ENCODE measurements around the gene MYL6B. TPM values are rescaled to one million over a fixed set of nuclear protein-coding genes. Genes with fewer than 3 reads are reported as not detected.

Gene MYL6B
- total and polyA plus RNA-seq, 2 donors (not counting 3 experiments of a cell fraction or from before 2014, with no cell fraction given): 135 to 185 TPM

DNA sequence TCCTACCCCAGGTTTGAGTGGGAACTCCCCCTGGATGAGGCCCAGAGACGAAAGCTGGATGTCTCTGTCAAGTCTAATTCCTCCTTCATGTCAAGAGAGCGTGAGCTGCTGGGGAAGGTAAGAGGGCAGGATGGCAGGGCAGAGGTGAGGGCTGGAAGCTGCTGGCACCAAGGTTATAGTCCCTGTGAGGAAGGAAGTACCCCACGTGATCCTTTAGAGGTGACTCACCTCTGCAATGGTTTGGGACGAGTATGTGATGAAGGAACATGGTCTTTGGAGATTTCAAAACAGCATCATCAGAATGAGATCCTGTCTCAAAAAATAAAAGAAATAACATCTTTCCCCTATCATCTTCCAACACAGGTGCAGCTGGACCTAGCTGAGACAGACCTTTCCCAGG lies 9.2 kb upstream of the MYL6B start:
- no TSS peak for BruUV-seq (replicated peaks)
- Histone ChIP-seq H4K20me1 (replicated peaks; ENCODE audit: control insufficient read depth, extremely low read depth, insufficient read depth, low read length) (no peaks in the 10 kb centered on the region), H3K79me2 (ENCODE audit: control insufficient read depth, insufficient read depth, low read length) (no peaks in the 10 kb centered on the region), H3K9ac (replicated peaks; ENCODE audit: extremely low read depth, insufficient read depth, low read length) (no peak overlapping the region), H3K4me1 (ENCODE audit: control insufficient read depth, extremely low read depth, insufficient read depth, low read length) (peaks cover 29% of the 10 kb centered on the region), H2AFZ (ENCODE audit: low read depth, low read length) (no peak overlapping the region), H3K4me2 (ENCODE audit: insufficient read depth, low read length) (peak overlapping the region; percentile 3), H3K27me3 (ENCODE audit: control insufficient read depth in 2 of 2, insufficient read depth in 2 of 2, low read length in 2 of 2) (no peaks in the 10 kb centered on the region), H3K9me3 (replicated peaks; ENCODE audit: control insufficient read depth, insufficient read depth, low read length) (no peaks in the 10 kb centered on the region), H3K27ac (ENCODE audit: insufficient read depth, low read depth, low read length) (peak overlapping the region; percentile 27), H3K4me3 (replicated peaks in 1 of 3; ENCODE audit: insufficient read depth in 1 of 3, low read depth in 1 of 3, low read length in 3 of 3) (no peak overlapping the region), H3K9me1 (replicated peaks; ENCODE audit: control insufficient read depth, extremely low read depth, insufficient read depth, low read length) (no peaks in the 10 kb centered on the region), H3K36me3 (ENCODE audit: control insufficient read depth in 2 of 2, extremely low read depth in 1 of 2, insufficient read depth in 2 of 2, low read length in 2 of 2) (peaks cover 15 to 32% of the 10 kb centered on the region in 2 experiments)
- no peak for DNase-seq (ENCODE audit: low read depth, low spot score)
- ChIA-PET CTCF (interaction anchor here (1.1 to 5.3 kb wide), 5 partner anchors 9 to 47 kb away, joined by 3 to 30 read pairs (median 5); partner anchors contain the start of genes ESYT1, MYL6B, SMARCC2 and ZC3H10), POLR2A (interaction anchor here (1.5 to 2.2 kb wide), 3 partner anchors 15 to 19 kb away, joined by 7 to 15 read pairs (median 13); partner anchors contain the start of genes ESYT1 and MYL6)
- intact Hi-C loops (cut with micrococcal nuclease): no loop called here
- peak; percentile 55 for FAIRE-seq
- TF ChIP-seq EZH2 (IDR thresholded peaks at IDR 0.05; ENCODE audit: borderline replicate concordance, low read depth, low read length, severe bottlenecking) (no peak), MYC (IDR thresholded peaks at IDR 0.05; ENCODE audit: low read depth, low read length) (no peak), POLR2AphosphoS5 (IDR thresholded peaks at IDR 0.05; ENCODE audit: insufficient read depth, low read depth, low read length) (no peak), FOS (IDR thresholded peaks at IDR 0.05; ENCODE audit: borderline replicate concordance, insufficient read depth, low read length) (peak; percentile 56), GATA2 (IDR thresholded peaks at IDR 0.05; ENCODE audit: insufficient read depth, insufficient read length, low read depth, low read length) (no peak), JUN (IDR thresholded peaks at IDR 0.05; ENCODE audit: borderline replicate concordance, insufficient read depth, insufficient read length, low read depth) (peak; percentile 28), CTCF (IDR thresholded peaks at IDR 0.05; ENCODE audit: extremely low read depth in 1 of 2, insufficient read depth in 1 of 2, low read depth in 1 of 2, low read length in 2 of 2) (no peak), POLR2A (IDR thresholded peaks at IDR 0.05; ENCODE audit: low read depth, low read length) (no peak)
- TF ChIP-seq, protein P1, sequence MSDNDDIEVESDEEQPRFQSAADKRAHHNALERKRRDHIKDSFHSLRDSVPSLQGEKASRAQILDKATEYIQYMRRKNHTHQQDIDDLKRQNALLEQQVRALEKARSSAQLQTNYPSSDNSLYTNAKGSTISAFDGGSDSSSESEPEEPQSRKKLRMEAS (IDR thresholded peaks at IDR 0.05; ENCODE audit: insufficient read depth, insufficient read length): no peak
- dilution Hi-C loops (cut with MboI; ENCODE audit: extremely low pct_ligation_motif_present, low sequenced_read_pairs): no loop called here
